Measurements from ENCODE around the gene PARP12. TPM values are rescaled to one million over a fixed set of nuclear protein-coding genes. Genes with fewer than 3 reads are reported as not detected.

Gene PARP12
- total and polyA plus RNA-seq, 2 of the 13 experiments (the other 11 are each of a cell fraction or from before 2014, with no cell fraction given) = 15.5 to 35.2 TPM

DNA sequence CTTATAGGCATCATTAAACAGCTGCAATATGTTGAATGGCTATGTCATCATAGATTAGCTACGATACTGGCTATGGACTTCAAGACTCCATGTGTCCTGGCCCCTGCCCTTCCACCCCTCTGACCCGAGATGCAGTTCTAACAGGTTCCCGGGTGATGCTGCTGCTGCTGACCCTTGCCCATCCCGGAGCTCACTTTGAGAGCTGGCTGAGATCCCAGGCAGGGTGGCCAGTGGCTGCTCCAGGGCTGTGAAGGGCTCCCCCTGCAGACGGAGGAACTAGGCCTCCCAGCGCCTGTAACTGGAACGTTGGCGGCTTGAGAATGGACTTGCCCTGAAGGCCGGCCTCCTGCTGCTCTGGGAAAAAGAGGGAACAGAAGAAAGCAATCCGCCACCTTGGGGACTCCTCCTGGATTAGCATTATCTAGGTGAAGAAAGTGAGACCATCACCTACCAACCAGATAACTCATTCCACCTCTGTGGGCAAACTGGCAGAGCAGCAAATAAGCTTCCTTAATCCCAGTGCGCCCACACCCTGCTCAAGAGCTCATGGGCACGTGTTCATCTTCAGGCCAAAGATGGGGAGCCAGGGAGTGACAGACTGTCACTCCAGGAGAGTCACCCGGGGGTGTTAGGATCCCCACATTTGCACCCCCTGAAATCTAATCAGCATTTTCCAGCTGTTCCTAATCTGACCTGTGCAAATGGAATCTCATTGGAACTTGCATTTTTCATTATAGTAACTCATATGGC, 56.8 kb downstream of the PARP12 start (continued):
- TF ChIP-seq ZNF75D (CRISPR knock-in tag; IDR thresholded peaks at IDR 0.05; ENCODE audit: borderline replicate concordance) (no peak), FOXK1 (CRISPR knock-in tag; IDR thresholded peaks at IDR 0.05; ENCODE audit: borderline replicate concordance, low read depth) (no peak), TP53 (CRISPR knock-in tag; conservative IDR thresholded peaks at IDR 0.05) (no peak), HOXA9 (CRISPR knock-in tag; IDR thresholded peaks at IDR 0.05; ENCODE audit: borderline replicate concordance) (no peak), ZNF30 (CRISPR knock-in tag; IDR thresholded peaks at IDR 0.05) (no peak), NFKB2 (CRISPR knock-in tag; IDR thresholded peaks at IDR 0.05; ENCODE audit: borderline replicate concordance) (peak; percentile 44; the same call in 1 of the 2 replicates), CREB1 (IDR thresholded peaks at IDR 0.05) (no peak), CREB1 (CRISPR knock-in tag; IDR thresholded peaks at IDR 0.05) (no peak), NRL (CRISPR knock-in tag; IDR thresholded peaks at IDR 0.05; ENCODE audit: borderline replicate concordance) (no peak), ZNF782 (CRISPR knock-in tag; IDR thresholded peaks at IDR 0.05; ENCODE audit: borderline replicate concordance) (no peak), ETV6 (CRISPR knock-in tag; conservative IDR thresholded peaks at IDR 0.05) (no peak), ZNF747 (CRISPR knock-in tag; IDR thresholded peaks at IDR 0.05; ENCODE audit: borderline replicate concordance) (peak; percentile 51; the same call in 1 of the 2 replicates), ATM (IDR thresholded peaks at IDR 0.05; ENCODE audit: borderline replicate concordance) (no peak), XRCC5 (optimal IDR thresholded peaks at IDR 0.05; ENCODE audit: low read length) (peak; percentile 90)
- TF ChIP-seq, protein P1, sequence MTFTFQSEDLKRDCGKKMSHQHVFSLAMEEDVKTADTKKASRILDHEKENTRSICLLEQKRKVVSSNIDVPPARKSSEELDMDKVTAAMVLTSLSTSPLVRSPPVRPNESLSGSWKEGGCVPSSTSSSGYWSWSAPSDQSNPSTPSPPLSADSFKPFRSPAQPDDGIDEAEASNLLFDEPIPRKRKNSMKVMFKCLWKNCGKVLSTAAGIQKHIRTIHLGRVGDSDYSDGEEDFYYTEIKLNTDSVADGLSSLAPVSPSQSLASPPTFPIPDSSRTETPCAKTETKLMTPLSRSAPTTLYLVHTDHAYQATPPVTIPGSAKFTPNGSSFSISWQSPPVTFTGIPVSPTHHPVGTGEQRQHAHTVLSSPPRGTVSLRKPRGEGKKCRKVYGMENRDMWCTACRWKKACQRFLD (CRISPR knock-in tag; IDR thresholded peaks at IDR 0.05; ENCODE audit: borderline replicate concordance) = no peak
- TF ChIP-seq, protein P2, sequence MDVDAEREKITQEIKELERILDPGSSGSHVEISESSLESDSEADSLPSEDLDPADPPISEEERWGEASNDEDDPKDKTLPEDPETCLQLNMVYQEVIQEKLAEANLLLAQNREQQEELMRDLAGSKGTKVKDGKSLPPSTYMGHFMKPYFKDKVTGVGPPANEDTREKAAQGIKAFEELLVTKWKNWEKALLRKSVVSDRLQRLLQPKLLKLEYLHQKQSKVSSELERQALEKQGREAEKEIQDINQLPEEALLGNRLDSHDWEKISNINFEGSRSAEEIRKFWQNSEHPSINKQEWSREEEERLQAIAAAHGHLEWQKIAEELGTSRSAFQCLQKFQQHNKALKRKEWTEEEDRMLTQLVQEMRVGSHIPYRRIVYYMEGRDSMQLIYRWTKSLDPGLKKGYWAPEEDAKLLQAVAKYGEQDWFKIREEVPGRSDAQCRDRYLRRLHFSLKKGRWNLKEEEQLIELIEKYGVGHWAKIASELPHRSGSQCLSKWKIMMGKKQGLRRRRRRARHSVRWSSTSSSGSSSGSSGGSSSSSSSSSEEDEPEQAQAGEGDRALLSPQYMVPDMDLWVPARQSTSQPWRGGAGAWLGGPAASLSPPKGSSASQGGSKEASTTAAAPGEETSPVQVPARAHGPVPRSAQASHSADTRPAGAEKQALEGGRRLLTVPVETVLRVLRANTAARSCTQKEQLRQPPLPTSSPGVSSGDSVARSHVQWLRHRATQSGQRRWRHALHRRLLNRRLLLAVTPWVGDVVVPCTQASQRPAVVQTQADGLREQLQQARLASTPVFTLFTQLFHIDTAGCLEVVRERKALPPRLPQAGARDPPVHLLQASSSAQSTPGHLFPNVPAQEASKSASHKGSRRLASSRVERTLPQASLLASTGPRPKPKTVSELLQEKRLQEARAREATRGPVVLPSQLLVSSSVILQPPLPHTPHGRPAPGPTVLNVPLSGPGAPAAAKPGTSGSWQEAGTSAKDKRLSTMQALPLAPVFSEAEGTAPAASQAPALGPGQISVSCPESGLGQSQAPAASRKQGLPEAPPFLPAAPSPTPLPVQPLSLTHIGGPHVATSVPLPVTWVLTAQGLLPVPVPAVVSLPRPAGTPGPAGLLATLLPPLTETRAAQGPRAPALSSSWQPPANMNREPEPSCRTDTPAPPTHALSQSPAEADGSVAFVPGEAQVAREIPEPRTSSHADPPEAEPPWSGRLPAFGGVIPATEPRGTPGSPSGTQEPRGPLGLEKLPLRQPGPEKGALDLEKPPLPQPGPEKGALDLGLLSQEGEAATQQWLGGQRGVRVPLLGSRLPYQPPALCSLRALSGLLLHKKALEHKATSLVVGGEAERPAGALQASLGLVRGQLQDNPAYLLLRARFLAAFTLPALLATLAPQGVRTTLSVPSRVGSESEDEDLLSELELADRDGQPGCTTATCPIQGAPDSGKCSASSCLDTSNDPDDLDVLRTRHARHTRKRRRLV (CRISPR knock-in tag; IDR thresholded peaks at IDR 0.05) = no peak
- TF ChIP-seq, protein P3, sequence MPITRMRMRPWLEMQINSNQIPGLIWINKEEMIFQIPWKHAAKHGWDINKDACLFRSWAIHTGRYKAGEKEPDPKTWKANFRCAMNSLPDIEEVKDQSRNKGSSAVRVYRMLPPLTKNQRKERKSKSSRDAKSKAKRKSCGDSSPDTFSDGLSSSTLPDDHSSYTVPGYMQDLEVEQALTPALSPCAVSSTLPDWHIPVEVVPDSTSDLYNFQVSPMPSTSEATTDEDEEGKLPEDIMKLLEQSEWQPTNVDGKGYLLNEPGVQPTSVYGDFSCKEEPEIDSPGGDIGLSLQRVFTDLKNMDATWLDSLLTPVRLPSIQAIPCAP (CRISPR knock-in tag; IDR thresholded peaks at IDR 0.05; ENCODE audit: low read depth) = no peak
- TF ChIP-seq, protein P4, sequence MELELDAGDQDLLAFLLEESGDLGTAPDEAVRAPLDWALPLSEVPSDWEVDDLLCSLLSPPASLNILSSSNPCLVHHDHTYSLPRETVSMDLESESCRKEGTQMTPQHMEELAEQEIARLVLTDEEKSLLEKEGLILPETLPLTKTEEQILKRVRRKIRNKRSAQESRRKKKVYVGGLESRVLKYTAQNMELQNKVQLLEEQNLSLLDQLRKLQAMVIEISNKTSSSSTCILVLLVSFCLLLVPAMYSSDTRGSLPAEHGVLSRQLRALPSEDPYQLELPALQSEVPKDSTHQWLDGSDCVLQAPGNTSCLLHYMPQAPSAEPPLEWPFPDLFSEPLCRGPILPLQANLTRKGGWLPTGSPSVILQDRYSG (CRISPR knock-in tag; IDR thresholded peaks at IDR 0.05) = no peak
- TF ChIP-seq, protein P5, sequence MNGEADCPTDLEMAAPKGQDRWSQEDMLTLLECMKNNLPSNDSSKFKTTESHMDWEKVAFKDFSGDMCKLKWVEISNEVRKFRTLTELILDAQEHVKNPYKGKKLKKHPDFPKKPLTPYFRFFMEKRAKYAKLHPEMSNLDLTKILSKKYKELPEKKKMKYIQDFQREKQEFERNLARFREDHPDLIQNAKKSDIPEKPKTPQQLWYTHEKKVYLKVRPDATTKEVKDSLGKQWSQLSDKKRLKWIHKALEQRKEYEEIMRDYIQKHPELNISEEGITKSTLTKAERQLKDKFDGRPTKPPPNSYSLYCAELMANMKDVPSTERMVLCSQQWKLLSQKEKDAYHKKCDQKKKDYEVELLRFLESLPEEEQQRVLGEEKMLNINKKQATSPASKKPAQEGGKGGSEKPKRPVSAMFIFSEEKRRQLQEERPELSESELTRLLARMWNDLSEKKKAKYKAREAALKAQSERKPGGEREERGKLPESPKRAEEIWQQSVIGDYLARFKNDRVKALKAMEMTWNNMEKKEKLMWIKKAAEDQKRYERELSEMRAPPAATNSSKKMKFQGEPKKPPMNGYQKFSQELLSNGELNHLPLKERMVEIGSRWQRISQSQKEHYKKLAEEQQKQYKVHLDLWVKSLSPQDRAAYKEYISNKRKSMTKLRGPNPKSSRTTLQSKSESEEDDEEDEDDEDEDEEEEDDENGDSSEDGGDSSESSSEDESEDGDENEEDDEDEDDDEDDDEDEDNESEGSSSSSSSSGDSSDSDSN (CRISPR knock-in tag; IDR thresholded peaks at IDR 0.05) = peak; percentile 52
